ENCODE results near the gene TBX3.

TBX3 gene

DNA sequence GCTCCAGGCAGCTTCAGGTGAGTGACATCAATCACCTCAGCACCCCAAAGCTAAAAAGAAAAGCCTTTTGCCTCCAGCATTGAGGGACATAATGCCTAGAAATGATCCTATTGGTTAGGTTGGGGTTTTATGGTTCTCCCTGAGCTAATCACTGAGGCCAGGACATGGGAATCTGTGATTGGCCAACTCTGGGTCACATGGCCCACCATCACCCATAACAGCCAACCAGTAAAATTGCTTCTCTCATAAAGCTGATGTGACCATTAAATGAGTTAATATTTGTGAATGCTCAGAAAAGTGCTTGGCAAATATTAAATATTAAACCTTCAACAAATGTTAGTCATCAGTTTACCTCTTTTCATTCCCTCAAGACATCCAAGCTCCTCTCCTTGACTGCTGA is 60.2 kb downstream of the TBX3 start:
- H3K4me2 ChIP-seq (ENCODE audit: low read depth, low read length) = no peak overlapping the region
- no peak overlapping the region for H3K27ac ChIP-seq (ENCODE audit: low read length)
- no peak overlapping the region for H3K9ac ChIP-seq (ENCODE audit: low read length)
- no peaks in the 10 kb centered on the region for H3K79me2 ChIP-seq (ENCODE audit: low read length)
- H3K27me3 ChIP-seq (replicated peaks; ENCODE audit: insufficient read depth, low read length) = no peaks in the 10 kb centered on the region
- no peak for DNase-seq
- no peak overlapping the region for H3K4me3 ChIP-seq (ENCODE audit: low read length)
- no peaks in the 10 kb centered on the region for H3F3A ChIP-seq (ENCODE audit: insufficient read depth, low read length)
- H3K4me1 ChIP-seq (ENCODE audit: low read length) = no peaks in the 10 kb centered on the region
- no peak for TF ChIP-seq EZH2 (optimal IDR thresholded peaks at IDR 0.05; ENCODE audit: low read depth, low read length)
- no peak for TF ChIP-seq EZH2phosphoT487 (IDR thresholded peaks at IDR 0.05; ENCODE audit: low read length)
- TF ChIP-seq, protein P1, sequence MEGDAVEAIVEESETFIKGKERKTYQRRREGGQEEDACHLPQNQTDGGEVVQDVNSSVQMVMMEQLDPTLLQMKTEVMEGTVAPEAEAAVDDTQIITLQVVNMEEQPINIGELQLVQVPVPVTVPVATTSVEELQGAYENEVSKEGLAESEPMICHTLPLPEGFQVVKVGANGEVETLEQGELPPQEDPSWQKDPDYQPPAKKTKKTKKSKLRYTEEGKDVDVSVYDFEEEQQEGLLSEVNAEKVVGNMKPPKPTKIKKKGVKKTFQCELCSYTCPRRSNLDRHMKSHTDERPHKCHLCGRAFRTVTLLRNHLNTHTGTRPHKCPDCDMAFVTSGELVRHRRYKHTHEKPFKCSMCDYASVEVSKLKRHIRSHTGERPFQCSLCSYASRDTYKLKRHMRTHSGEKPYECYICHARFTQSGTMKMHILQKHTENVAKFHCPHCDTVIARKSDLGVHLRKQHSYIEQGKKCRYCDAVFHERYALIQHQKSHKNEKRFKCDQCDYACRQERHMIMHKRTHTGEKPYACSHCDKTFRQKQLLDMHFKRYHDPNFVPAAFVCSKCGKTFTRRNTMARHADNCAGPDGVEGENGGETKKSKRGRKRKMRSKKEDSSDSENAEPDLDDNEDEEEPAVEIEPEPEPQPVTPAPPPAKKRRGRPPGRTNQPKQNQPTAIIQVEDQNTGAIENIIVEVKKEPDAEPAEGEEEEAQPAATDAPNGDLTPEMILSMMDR (IDR thresholded peaks at IDR 0.05; ENCODE audit: low read length) = no peak
- no peaks in the 10 kb centered on the region for H3K36me3 ChIP-seq (replicated peaks; ENCODE audit: insufficient read depth, low read length)
- no peaks in the 10 kb centered on the region for H4K20me1 ChIP-seq (ENCODE audit: insufficient read depth, low read length)
- no peaks in the 10 kb centered on the region for H3K9me2 ChIP-seq (replicated peaks; ENCODE audit: insufficient read depth, low read length)
- H2AFZ ChIP-seq (ENCODE audit: low read length) = no peak overlapping the region
- H3K9me3 ChIP-seq (replicated peaks; ENCODE audit: insufficient read depth, low read length) = no peaks in the 10 kb centered on the region

Measured in MM.1S (cell line).